Chondrocyte (in vitro differentiated cells): ENCODE results near the gene TRMT10A. TPM values are rescaled to one million over a fixed set of nuclear protein-coding genes. Genes with fewer than 3 reads are reported as not detected.

Experiments used
- DNase-seq: peaks from one replicate; pipeline ENCODE4 v3.0.0; 2021; ENCODE audit warnings: mixed read lengths, low spot score
- H3K27ac Mint-ChIP-seq: one replicate; pipeline ENCODE4 v1.8.0; 2021; ENCODE audit warnings: mild to moderate bottlenecking, moderate library complexity, mixed read lengths; ENCODE audit not compliant: unreplicated experiment
- H3K27me3 Mint-ChIP-seq: 2 replicates; pipeline ENCODE4 v1.8.0; 2021; ENCODE audit warnings: low read depth, mixed read lengths
- H3K36me3 Mint-ChIP-seq: 2 replicates; pipeline ENCODE4 v1.8.0; 2021; ENCODE audit warnings: low read depth, mixed read lengths
- H3K4me1 Mint-ChIP-seq: 2 replicates; pipeline ENCODE4 v1.8.0; 2021; ENCODE audit warnings: low read depth, mild to moderate bottlenecking, mixed read lengths
- H3K4me3 Mint-ChIP-seq: one replicate; pipeline ENCODE4 v1.8.0; 2021; ENCODE audit warnings: mild to moderate bottlenecking, moderate library complexity, mixed read lengths; ENCODE audit not compliant: unreplicated experiment
- H3K9me3 Mint-ChIP-seq: 2 replicates; pipeline ENCODE4 v1.8.0; 2021; ENCODE audit warnings: low read depth, mixed read lengths
- total RNA-seq: library from RNA; stranded (reverse); gene quantifications from 3 replicates; pipeline ENCODE4 v1.2.1, GENCODE V29; 2021
- TF ChIP-seq, protein P1 (sequence below): fragments of 200-600 bp; sonication (generic); IDR thresholded peaks from 2 replicates; pipeline ENCODE4 v1.5.0; 2021; ENCODE audit warnings: antibody characterized with exemption, mild to moderate bottlenecking, moderate library complexity

Gene TRMT10A
- total RNA-seq, 1 donor from 2014 or later = 4.7 TPM

DNA sequence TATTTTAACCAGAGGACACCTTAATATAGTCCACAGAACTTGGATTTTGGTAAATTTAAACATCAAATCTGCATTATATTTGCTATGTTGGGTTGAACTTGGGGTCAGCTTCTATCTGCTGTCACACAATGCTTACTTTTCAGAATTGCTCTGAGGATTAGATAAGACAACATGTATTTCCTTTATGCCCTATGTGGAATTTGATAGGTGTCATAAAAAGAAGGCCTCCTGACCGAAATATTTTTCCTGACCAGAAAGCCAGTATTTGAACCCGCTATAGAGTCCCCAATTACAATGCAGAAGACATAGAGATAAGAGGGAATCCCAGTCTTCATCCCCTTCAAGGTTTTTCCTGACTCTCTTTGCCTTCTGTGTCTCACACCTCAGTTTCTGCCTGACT is 14.9 kb upstream of the TRMT10A start:
- H3K4me1 Mint-ChIP-seq = peaks cover 3% of the 10 kb centered on the region
- no peak for DNase-seq
- TF ChIP-seq, protein P1, sequence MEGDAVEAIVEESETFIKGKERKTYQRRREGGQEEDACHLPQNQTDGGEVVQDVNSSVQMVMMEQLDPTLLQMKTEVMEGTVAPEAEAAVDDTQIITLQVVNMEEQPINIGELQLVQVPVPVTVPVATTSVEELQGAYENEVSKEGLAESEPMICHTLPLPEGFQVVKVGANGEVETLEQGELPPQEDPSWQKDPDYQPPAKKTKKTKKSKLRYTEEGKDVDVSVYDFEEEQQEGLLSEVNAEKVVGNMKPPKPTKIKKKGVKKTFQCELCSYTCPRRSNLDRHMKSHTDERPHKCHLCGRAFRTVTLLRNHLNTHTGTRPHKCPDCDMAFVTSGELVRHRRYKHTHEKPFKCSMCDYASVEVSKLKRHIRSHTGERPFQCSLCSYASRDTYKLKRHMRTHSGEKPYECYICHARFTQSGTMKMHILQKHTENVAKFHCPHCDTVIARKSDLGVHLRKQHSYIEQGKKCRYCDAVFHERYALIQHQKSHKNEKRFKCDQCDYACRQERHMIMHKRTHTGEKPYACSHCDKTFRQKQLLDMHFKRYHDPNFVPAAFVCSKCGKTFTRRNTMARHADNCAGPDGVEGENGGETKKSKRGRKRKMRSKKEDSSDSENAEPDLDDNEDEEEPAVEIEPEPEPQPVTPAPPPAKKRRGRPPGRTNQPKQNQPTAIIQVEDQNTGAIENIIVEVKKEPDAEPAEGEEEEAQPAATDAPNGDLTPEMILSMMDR = no peak
- H3K4me3 Mint-ChIP-seq = no peak overlapping the region
- H3K9me3 Mint-ChIP-seq = no peaks in the 10 kb centered on the region
- H3K36me3 Mint-ChIP-seq = no peaks in the 10 kb centered on the region
- no peak overlapping the region for H3K27ac Mint-ChIP-seq
- peaks cover 32% of the 10 kb centered on the region for H3K27me3 Mint-ChIP-seq

DNA sequence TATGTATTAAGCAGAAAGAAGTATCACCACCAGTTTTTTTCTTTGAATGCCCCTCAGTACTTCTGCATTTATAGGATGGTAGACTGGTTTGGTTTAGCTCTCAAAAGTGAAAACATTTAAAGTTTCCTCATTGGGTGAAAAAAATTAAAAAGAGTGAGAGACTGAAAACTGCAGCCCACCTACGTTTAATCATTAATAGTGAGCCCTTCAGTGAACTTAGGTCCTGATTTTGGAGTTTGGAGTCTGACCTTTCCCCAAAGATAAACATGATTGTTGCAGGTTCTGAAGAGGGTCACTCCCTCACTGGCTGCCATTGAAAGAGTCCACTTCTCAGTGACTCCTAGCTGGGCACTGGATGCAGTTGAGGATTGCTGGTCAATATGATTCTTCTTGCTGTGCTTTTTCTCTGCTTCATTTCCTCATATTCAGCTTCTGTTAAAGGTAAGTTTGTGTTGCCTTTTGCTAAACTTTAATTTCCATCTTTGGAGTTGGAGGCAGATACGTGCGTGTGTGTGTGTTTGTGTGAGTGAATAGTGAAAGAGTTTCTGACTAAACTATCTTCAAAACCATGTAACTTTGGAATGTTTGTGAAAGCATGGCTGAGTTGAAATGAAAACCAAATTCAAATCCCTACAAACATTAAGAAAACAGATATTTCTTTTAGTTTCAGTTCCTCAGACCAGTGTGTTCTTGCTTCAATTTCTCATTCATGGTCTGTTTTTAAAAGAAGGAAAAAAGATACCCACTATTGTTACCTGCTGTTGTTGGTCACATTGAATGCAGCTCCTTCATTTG is 10.9 kb upstream of the TRMT10A start, which contains the start of gene MTTP:
MTTP (plus strand) TSS at position 295 of the 795 bp plus-strand sequence; CDS start at position 381, 86 bp downstream.
- H3K27ac Mint-ChIP-seq = no peak within 1 kb of the TSS
- no peak within 1 kb of the TSS for H3K4me3 Mint-ChIP-seq
- TF ChIP-seq, protein P1 = no peak
- H3K36me3 Mint-ChIP-seq = no peaks in the 10 kb centered on the region
- DNase-seq = no peak
- H3K9me3 Mint-ChIP-seq = no peaks in the 10 kb centered on the region
- peaks cover 3% of the 10 kb centered on the region for H3K4me1 Mint-ChIP-seq
- peaks cover 29% of the 10 kb centered on the region for H3K27me3 Mint-ChIP-seq

DNA sequence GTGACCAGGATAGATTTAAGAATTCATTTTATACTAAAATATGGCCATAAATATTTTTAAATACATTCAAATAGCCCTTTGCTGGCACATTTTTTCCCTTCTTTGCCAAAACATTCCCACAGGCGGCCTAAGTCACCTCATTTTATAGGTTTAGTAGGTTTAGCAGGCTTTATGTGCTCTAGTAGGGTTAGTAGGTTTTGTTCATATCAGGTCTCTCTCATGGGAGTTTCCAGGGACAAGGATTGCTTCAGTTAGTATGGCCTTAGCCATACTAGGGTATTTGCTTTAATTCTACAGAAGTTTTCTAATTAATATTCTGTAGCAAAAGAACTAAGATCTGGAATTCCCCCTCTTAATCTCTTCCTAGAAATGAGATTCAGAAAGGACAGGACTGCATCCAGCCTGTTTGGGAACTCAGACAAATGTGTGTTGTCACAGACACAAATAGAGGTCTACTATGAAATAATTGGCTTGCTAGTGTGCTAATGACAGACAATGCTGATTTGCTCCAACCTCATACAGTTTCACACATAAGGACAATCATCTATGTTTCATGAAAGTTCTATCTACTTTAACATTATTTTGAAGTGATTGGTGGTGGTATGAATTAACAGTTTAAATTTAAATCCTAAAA is 10.0 kb upstream of the TRMT10A start:
- Mint-ChIP-seq H3K9me3 (no peaks in the 10 kb centered on the region), H3K36me3 (no peaks in the 10 kb centered on the region), H3K27ac (no peak overlapping the region), H3K27me3 (peaks cover 28% of the 10 kb centered on the region), H3K4me3 (no peak overlapping the region), H3K4me1 (peaks cover 3% of the 10 kb centered on the region)
- DNase-seq = no peak
- TF ChIP-seq, protein P1 = no peak

DNA sequence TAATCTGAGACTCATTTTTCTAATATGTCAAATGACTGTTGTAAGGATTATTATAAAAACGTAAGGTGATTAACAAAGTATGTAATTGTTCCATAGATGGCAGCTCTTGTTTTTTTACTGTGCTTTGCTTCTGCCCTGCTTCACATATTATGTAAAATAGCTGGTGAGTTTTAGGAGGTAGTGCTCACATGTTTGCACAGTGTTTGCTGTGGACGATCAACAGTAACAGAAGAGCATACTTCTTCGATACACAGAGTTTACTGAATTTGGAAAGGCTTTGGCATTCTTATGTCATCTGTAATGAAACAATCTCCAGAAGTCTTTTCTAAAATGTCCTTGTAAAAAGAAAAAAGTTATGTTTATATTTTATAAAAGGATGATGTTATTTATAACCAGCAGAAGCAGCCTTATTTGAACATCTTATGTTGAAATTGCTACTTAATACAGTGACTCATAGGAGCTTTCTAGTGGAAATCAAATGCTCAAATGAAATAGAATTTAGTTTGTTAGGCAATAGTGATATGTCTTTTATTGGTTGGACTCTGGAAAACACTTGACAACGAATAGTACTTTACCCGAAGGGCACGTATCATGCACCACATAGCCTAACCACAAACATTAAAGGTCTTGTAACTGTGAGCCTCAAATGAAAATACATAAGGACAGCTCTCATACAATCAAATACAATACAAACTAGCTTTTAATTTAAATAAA is 8.8 kb upstream of the TRMT10A start:
- TF ChIP-seq, protein P1 = no peak
- no peak for DNase-seq
- no peaks in the 10 kb centered on the region for H3K9me3 Mint-ChIP-seq
- H3K4me3 Mint-ChIP-seq = no peak overlapping the region
- H3K4me1 Mint-ChIP-seq = peaks cover 3% of the 10 kb centered on the region
- H3K36me3 Mint-ChIP-seq = no peaks in the 10 kb centered on the region
- H3K27ac Mint-ChIP-seq = no peak overlapping the region
- peaks cover 35% of the 10 kb centered on the region for H3K27me3 Mint-ChIP-seq

DNA sequence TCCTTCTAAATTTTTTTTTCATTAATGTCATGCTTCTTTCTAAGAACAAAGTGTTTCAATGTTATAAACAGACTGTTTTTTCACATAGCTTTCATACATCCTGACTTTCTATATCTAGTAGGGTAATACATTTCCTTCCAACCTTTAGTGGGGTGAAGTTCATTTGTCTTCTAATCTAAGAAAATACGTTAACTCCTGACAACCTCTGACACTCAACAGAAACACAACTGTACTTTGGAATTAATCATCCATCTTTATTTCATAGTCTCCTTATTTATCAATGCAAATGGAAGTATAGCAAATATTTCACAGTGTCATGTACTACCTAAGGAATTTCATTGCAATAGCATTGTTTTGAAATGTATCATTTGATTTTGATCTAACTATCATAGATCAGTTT is 8.0 kb upstream of the TRMT10A start:
- TF ChIP-seq, protein P1 = no peak
- peaks cover 3% of the 10 kb centered on the region for H3K4me1 Mint-ChIP-seq
- DNase-seq = no peak
- H3K36me3 Mint-ChIP-seq = no peaks in the 10 kb centered on the region
- H3K4me3 Mint-ChIP-seq = no peak overlapping the region
- H3K27me3 Mint-ChIP-seq = peaks cover 37% of the 10 kb centered on the region
- H3K9me3 Mint-ChIP-seq = no peaks in the 10 kb centered on the region
- no peak overlapping the region for H3K27ac Mint-ChIP-seq
